ENCODE measurements around the gene ANKRD37. TPM values are rescaled to one million over a fixed set of nuclear protein-coding genes. Genes with fewer than 3 reads are reported as not detected.

The ANKRD37 gene
- total RNA-seq, 4 donors from 2014 or later, result 6.7 to 16.5 (median 9.8) TPM

DNA sequence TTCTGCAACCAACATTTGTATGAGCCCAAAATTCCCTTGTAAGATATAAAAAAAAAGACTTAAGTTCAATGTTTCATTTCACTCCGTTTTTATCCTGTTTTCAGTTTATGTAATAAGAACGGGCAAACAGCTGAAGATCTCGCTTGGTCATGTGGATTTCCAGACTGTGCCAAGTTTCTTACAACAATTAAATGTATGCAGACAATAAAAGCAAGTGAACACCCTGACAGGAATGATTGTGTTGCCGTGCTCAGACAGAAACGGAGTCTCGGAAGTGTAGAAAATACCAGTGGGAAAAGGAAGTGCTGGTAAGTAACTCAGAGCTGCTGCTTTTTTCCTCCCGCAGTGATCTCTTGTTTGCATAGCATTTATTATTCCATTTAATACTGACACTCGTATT, 2.8 kb downstream of the ANKRD37 start:
- WGBS, 2 donors (ENCODE audit: low coverage in 1 of 2), result 48 to 71% methylated on average over 8 of the region's 8 CpGs
- Histone ChIP-seq H3K36me3 (peaks cover 0 to 51% of the 10 kb centered on the region in 2 donors), H3K27ac (peak overlapping the region in 3 of 4 donors; percentile 5 to 100 (median 100)), H3K4me1 (peaks cover 0 to 65% (median 6%) of the 10 kb centered on the region in 3 donors), H3K4me3 (no peak overlapping the region), H3K9me3 (no peaks in the 10 kb centered on the region), H3K27me3 (no peaks in the 10 kb centered on the region)
- TF ChIP-seq POLR2A (IDR thresholded peaks at IDR 0.05) (no peak), POLR2AphosphoS5 (IDR thresholded peaks at IDR 0.05) (no peak)
- TF ChIP-seq, protein P1, sequence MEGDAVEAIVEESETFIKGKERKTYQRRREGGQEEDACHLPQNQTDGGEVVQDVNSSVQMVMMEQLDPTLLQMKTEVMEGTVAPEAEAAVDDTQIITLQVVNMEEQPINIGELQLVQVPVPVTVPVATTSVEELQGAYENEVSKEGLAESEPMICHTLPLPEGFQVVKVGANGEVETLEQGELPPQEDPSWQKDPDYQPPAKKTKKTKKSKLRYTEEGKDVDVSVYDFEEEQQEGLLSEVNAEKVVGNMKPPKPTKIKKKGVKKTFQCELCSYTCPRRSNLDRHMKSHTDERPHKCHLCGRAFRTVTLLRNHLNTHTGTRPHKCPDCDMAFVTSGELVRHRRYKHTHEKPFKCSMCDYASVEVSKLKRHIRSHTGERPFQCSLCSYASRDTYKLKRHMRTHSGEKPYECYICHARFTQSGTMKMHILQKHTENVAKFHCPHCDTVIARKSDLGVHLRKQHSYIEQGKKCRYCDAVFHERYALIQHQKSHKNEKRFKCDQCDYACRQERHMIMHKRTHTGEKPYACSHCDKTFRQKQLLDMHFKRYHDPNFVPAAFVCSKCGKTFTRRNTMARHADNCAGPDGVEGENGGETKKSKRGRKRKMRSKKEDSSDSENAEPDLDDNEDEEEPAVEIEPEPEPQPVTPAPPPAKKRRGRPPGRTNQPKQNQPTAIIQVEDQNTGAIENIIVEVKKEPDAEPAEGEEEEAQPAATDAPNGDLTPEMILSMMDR (IDR thresholded peaks at IDR 0.05), result no peak
- no peak for ATAC-seq

DNA sequence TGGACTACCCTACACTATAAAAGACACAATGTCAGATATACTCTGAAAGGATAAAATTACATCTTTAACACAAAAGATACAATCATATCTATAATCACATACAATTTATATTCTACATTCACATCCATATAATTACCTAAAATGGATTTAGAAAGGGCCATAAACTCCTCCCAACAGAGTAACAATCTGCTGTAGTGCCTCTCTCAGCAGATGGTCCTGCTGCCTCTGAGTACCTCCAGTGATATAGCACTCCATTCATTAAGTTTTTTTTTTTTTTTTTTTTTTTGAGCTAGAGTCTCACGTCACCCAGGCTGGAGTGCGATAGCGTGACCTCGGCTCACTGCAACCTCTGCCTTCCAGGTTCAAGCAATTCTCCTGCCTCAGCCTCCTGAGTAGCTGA, 7.4 kb downstream of the ANKRD37 start:
- Histone ChIP-seq H3K27me3 (no peaks in the 10 kb centered on the region), H3K4me1 (peaks cover 0 to 34% (median 0%) of the 10 kb centered on the region in 3 donors), H3K36me3 (peaks cover 0 to 89% of the 10 kb centered on the region in 2 donors), H3K4me3 (no peak overlapping the region), H3K9me3 (no peaks in the 10 kb centered on the region), H3K27ac (no peak overlapping the region)
- 92% methylated on average over 4 of the region's 4 CpGs; no CpG with 5 or more reads in 1 of the 2 donors for WGBS, 2 donors (ENCODE audit: low coverage in 1 of 2)
- no peak for TF ChIP-seq POLR2AphosphoS5 (IDR thresholded peaks at IDR 0.05)
- no peak for TF ChIP-seq EP300 (IDR thresholded peaks at IDR 0.05)
- TF ChIP-seq, protein P1 (IDR thresholded peaks at IDR 0.05), result no peak
- TF ChIP-seq POLR2A (IDR thresholded peaks at IDR 0.05), result no peak
- ATAC-seq, result no peak

DNA sequence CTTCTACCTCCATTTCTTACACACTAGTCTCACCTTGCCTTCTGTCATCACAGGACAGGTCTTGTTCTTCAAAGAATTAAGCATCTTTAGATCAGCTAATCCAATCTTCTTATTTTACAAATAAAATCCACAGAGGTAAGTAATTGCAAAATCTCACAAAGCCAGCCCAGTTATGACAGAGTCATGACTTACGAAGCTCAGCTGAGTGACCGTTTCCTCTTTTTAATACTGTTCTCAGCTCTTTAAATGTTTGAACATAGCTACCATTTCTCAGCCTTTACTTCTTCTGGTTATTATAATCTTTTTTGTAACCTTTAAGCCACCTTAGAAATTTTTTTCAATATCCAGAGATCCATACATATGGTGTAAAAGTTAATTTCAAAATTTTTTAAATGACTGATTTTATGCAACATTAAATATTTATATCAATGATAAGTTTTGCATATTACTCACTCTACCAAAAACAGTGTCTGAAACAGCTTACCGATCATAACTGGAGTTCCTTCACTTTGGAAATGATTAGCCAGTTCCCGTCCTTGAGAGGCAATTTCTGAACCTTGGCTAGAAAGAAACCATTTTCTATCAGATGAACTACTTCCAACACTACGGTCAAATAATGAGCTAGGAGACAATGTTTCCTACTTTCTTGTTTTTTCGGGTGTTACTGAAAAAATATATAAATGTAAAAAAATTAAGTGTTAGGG, 8.8 kb downstream of the ANKRD37 start:
- H3K4me1 ChIP-seq, result peaks cover 0 to 19% (median 0%) of the 10 kb centered on the region in 3 donors
- WGBS, 2 donors (ENCODE audit: low coverage in 1 of 2), result 91 to 93% methylated on average over 6 of the region's 6 CpGs
- no peak for TF ChIP-seq POLR2AphosphoS5 (IDR thresholded peaks at IDR 0.05)
- TF ChIP-seq POLR2A (IDR thresholded peaks at IDR 0.05), result no peak
- no peak for TF ChIP-seq EP300 (IDR thresholded peaks at IDR 0.05)
- TF ChIP-seq, protein P1 (IDR thresholded peaks at IDR 0.05), result no peak
- no peak overlapping the region for H3K27ac ChIP-seq
- H3K27me3 ChIP-seq, result no peaks in the 10 kb centered on the region
- no peak overlapping the region for H3K4me3 ChIP-seq
- no peak for ATAC-seq
- H3K9me3 ChIP-seq, result peaks cover 0 to 4% (median 0%) of the 10 kb centered on the region in 3 donors
- H3K36me3 ChIP-seq, result peaks cover 0 to 89% of the 10 kb centered on the region in 2 donors

DNA sequence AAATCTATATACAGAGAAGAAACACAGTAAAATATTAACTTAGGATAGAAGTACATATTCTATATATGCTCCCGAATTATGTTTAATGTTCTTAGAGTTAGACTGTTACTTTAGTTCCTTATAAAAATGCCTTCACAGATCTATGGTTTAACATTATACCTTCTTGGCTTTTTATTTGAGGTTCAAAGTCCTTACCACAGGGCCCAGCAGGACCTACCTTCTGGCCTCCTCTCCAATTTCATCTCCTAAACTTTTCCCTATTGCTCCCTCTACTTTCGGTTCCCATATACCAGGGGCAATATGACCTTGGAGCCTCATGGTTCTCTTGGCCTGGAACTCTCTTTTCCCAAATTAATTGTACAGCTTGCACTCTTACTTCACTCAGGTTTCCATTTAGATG, 11.8 kb downstream of the ANKRD37 start:
- TF ChIP-seq POLR2AphosphoS5 (IDR thresholded peaks at IDR 0.05) (no peak), EP300 (IDR thresholded peaks at IDR 0.05) (no peak), POLR2A (IDR thresholded peaks at IDR 0.05) (no peak)
- TF ChIP-seq, protein P1 (IDR thresholded peaks at IDR 0.05), result no peak
- ATAC-seq, result no peak
- 88 to 96% methylated on average over 2 of the region's 2 CpGs for WGBS, 2 donors (ENCODE audit: low coverage in 1 of 2)
- peaks cover 0 to 2% (median 0%) of the 10 kb centered on the region in 3 donors for H3K4me1 ChIP-seq
- peaks cover 0 to 4% (median 0%) of the 10 kb centered on the region in 3 donors for H3K9me3 ChIP-seq
- no peak overlapping the region for H3K4me3 ChIP-seq
- H3K27ac ChIP-seq, result no peak overlapping the region
- no peaks in the 10 kb centered on the region for H3K27me3 ChIP-seq
- H3K36me3 ChIP-seq, result peaks cover 0 to 79% of the 10 kb centered on the region in 2 donors

DNA sequence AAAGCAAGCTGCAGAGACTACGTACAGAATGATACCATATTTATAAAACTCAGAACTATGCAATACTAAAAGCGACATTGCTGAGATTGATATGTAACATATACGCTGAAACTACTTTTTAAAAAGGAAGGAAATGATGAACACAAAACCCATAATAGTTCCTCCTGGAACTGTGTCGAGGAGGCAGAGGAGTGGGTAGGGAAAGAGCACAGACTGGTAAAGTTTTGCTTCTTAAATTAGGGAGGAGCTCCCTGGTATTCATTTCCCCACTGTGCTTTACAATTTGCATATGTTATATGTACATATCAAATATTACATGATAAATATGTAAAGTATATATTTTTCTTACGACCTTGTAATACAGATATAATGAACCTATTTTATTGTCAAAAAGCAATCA, 15.2 kb downstream of the ANKRD37 start:
- H3K27me3 ChIP-seq, result no peaks in the 10 kb centered on the region
- H3K4me1 ChIP-seq, result no peaks in the 10 kb centered on the region
- ATAC-seq, result no peak
- H3K36me3 ChIP-seq, result peaks cover 0 to 82% of the 10 kb centered on the region in 2 donors
- H3K27ac ChIP-seq, result no peak overlapping the region
- H3K9me3 ChIP-seq, result peaks cover 0 to 4% (median 0%) of the 10 kb centered on the region in 3 donors
- no peak overlapping the region for H3K4me3 ChIP-seq
- no peak for TF ChIP-seq POLR2A (IDR thresholded peaks at IDR 0.05)
- TF ChIP-seq EP300 (IDR thresholded peaks at IDR 0.05), result no peak
- TF ChIP-seq, protein P1 (IDR thresholded peaks at IDR 0.05), result no peak
- no peak for TF ChIP-seq POLR2AphosphoS5 (IDR thresholded peaks at IDR 0.05)
- 75 to 79% methylated on average over 5 of the region's 5 CpGs for WGBS, 2 donors (ENCODE audit: low coverage in 1 of 2)
